HK-2 (cell line): Measurements from ENCODE around the gene EDN2.

Experiments
- DNase-seq: peaks from one replicate; pipeline ENCODE4 v3.0.0-alpha.2; 2018; ENCODE audit not compliant: unreplicated experiment

EDN2 gene

GRCh38 chr1:41464885-41465284, 19.6 kb downstream of the EDN2 start:
- no peak for DNase-seq

- DNase-seq = no peak
Measured at GRCh38 chr1:41463516-41463915, 21.0 kb downstream of the EDN2 start.

- no peak for DNase-seq
Measured at GRCh38 chr1:41462680-41463004, 21.8 kb downstream of the EDN2 start.

GRCh38 chr1:41461790-41462679, 22.4 kb downstream of the EDN2 start:
- no peak for DNase-seq

- no peak for DNase-seq
Measured at GRCh38 chr1:41456847-41457540, 27.5 kb downstream of the EDN2 start.

GRCh38 chr1:41455479-41456332, 28.8 kb downstream of the EDN2 start:
- peak; percentile 58 for DNase-seq

GRCh38 chr1:41454406-41454805, 30.1 kb downstream of the EDN2 start:
- no peak for DNase-seq

- no peak for DNase-seq
Measured at GRCh38 chr1:41452704-41453290, 31.7 kb downstream of the EDN2 start.

GRCh38 chr1:41450747-41451285, 33.7 kb downstream of the EDN2 start:
- no peak for DNase-seq

GRCh38 chr1:41449326-41449921, 35.1 kb downstream of the EDN2 start:
- DNase-seq = no peak

- no peak for DNase-seq
Measured at GRCh38 chr1:41448821-41449220, 35.7 kb downstream of the EDN2 start.

- no peak for DNase-seq
Measured at GRCh38 chr1:41447995-41448770, 36.3 kb downstream of the EDN2 start.

- DNase-seq = no peak
Measured at GRCh38 chr1:41446851-41447610, 37.5 kb downstream of the EDN2 start.

- no peak for DNase-seq
Measured at GRCh38 chr1:41444785-41445184, 39.7 kb downstream of the EDN2 start.

GRCh38 chr1:41444246-41444645, 40.2 kb downstream of the EDN2 start:
- no peak for DNase-seq

- DNase-seq = no peak
Measured at GRCh38 chr1:41442697-41443251, 41.7 kb downstream of the EDN2 start.

- DNase-seq = no peak
Measured at GRCh38 chr1:41440321-41441085, 44.0 kb downstream of the EDN2 start.

GRCh38 chr1:41439234-41439633, 45.2 kb downstream of the EDN2 start:
- DNase-seq = no peak

- DNase-seq = no peak
Measured at GRCh38 chr1:41438711-41439110, 45.8 kb downstream of the EDN2 start.
